Amniotic epithelial cell (primary cell): ENCODE results near the gene SPATA31A5.
"Not testable (repeated sequence)": the region's sequence is repeated elsewhere in the genome, so short reads cannot be mapped to it uniquely, and the experiment has no call there.

ENCODE experiments used
- DNase-seq: peaks from one replicate; pipeline ENCODE4 v3.0.0-alpha.2; 2010; ENCODE audit warnings: low read depth

Gene SPATA31A5

GRCh38 chr9:60914107-60914506, at the start of gene SPATA31A5:
TSS of gene SPATA31A5 (plus strand) at chr9:60914407. CDS start at chr9:60914436, 29 bp downstream.
- DNase-seq = not testable (repeated sequence)

- DNase-seq = not testable (repeated sequence)
These were observed 48.8 kb downstream of the SPATA31A5 start for GRCh38 chr9:60962990-60963350.

GRCh38 chr9:60966382-60966781, 52.2 kb downstream of the SPATA31A5 start:
- not testable (repeated sequence) for DNase-seq
